HEK293 (cell line): ENCODE measurements around the gene LINGO1.
A peak's percentile ranks its signal among the peaks of the same experiment; 100 is the strongest.

ENCODE experiments used
- CTCF ChIA-PET: fragments of 350-600 bp; formaldehyde crosslinking; extraction: SDS; loops from one replicate; lab custom pipeline; 2021; ENCODE audit warnings: antibody characterized with exemption; lab: Yijun Ruan, JAX
- POLR2A ChIA-PET: fragments of 300-600 bp; formaldehyde crosslinking; extraction: SDS; loops from one replicate; lab custom pipeline; 2020; ENCODE audit warnings: antibody characterized with exemption, inconsistent platforms; lab: Yijun Ruan, JAX
- H3K27ac ChIP-seq: fragments of 200-500 bp; sonication (Bioruptor generic); 2 replicates; pipeline ENCODE4 v1.5.1; 2014; ENCODE audit warnings: low read depth, low read length, control low read depth, inconsistent platforms; ENCODE audit errors: extremely low read depth
- H3K36me3 ChIP-seq, 2 experiments: fragments of 200-500 bp in 1 of 2; sonication (Bioruptor generic) in 1 of 2; 1 replicate in 1 of 2; 2 replicates in 1 of 2; pipeline ENCODE4 v1.5.1; 2014 to 2017; ENCODE audit warnings: inconsistent platforms in 2 of 2, low read length in 2 of 2; ENCODE audit not compliant: control insufficient read depth in 2 of 2, insufficient read depth in 1 of 2
- H3K4me1 ChIP-seq: fragments of 200-500 bp; sonication (Bioruptor generic); 2 replicates; pipeline ENCODE4 v1.5.1; 2014; ENCODE audit warnings: mild to moderate bottlenecking, low read length, inconsistent platforms; ENCODE audit not compliant: control insufficient read depth, insufficient read depth
- H3K4me3 ChIP-seq: 2 replicates; pipeline ENCODE4 v1.5.1; 2011; ENCODE audit warnings: low read depth, mild to moderate bottlenecking, control low read depth, low read length, moderate library complexity
- H3K9me3 ChIP-seq: fragments of 200-500 bp; sonication (Bioruptor generic); 2 replicates; pipeline ENCODE4 v1.5.1; 2014; ENCODE audit warnings: low read depth, low read length, inconsistent platforms; ENCODE audit not compliant: control insufficient read depth, insufficient read depth
- KLF7 ChIP-seq: fragments of 450-650 bp; formaldehyde crosslinking; IDR thresholded peaks from 2 replicates; pipeline ENCODE4 v1.5.1; 2016; ENCODE audit warnings: missing biosample characterization, missing genetic modification characterization, borderline replicate concordance
- MYNN ChIP-seq: fragments of 450-650 bp; formaldehyde crosslinking; IDR thresholded peaks from 2 replicates; pipeline ENCODE4 v1.5.1; 2016; ENCODE audit warnings: missing biosample characterization, missing genetic modification characterization, borderline replicate concordance
- PBX3 ChIP-seq: sonication (generic); formaldehyde crosslinking; IDR thresholded peaks from 2 replicates; pipeline ENCODE4 v1.8.1; 2022; ENCODE audit warnings: mild to moderate bottlenecking, moderate library complexity, missing genetic modification reagents
- PRDM6 ChIP-seq: fragments of 450-650 bp; formaldehyde crosslinking; IDR thresholded peaks from 2 replicates; pipeline ENCODE4 v1.5.1; 2017; ENCODE audit warnings: missing biosample characterization, missing genetic modification characterization
- RBAK ChIP-seq: fragments of 450-650 bp; formaldehyde crosslinking; IDR thresholded peaks from 2 replicates; pipeline ENCODE4 v1.5.1; 2016; ENCODE audit warnings: missing biosample characterization, missing genetic modification characterization
- SP7 ChIP-seq: fragments of 450-650 bp; formaldehyde crosslinking; IDR thresholded peaks from 2 replicates; pipeline ENCODE4 v1.5.1; 2016; ENCODE audit warnings: missing biosample characterization, missing genetic modification characterization
- ZIC2 ChIP-seq: fragments of 450-650 bp; formaldehyde crosslinking; IDR thresholded peaks from 2 replicates; pipeline ENCODE4 v1.5.1; 2016; ENCODE audit warnings: missing biosample characterization, missing genetic modification characterization
- ZNF10 ChIP-seq: fragments of 450-650 bp; formaldehyde crosslinking; IDR thresholded peaks from 2 replicates; pipeline ENCODE4 v1.5.1; 2017; ENCODE audit warnings: missing biosample characterization, missing genetic modification characterization
- ZNF138 ChIP-seq: fragments of 450-650 bp; formaldehyde crosslinking; IDR thresholded peaks from 2 replicates; pipeline ENCODE4 v1.5.1; 2016; ENCODE audit warnings: missing biosample characterization, missing genetic modification characterization, borderline replicate concordance
- ZNF221 ChIP-seq: fragments of 450-650 bp; formaldehyde crosslinking; IDR thresholded peaks from 2 replicates; pipeline ENCODE4 v1.5.1; 2017; ENCODE audit warnings: missing biosample characterization, missing genetic modification characterization, borderline replicate concordance
- ZNF350 ChIP-seq: fragments of 450-650 bp; formaldehyde crosslinking; IDR thresholded peaks from 2 replicates; pipeline ENCODE4 v1.5.0; 2017; ENCODE audit warnings: missing biosample characterization, mild to moderate bottlenecking, missing genetic modification characterization
- ZNF449 ChIP-seq: fragments of 450-650 bp; formaldehyde crosslinking; IDR thresholded peaks from 2 replicates; pipeline ENCODE4 v1.5.1; 2017; ENCODE audit warnings: missing biosample characterization, mild to moderate bottlenecking, missing genetic modification characterization, moderate library complexity
- ZNF513 ChIP-seq: fragments of 450-650 bp; IDR thresholded peaks from 2 replicates; pipeline ENCODE4 v1.5.1; 2018; ENCODE audit warnings: missing biosample characterization, missing genetic modification characterization
- ZNF558 ChIP-seq: fragments of 450-650 bp; formaldehyde crosslinking; IDR thresholded peaks from 2 replicates; pipeline ENCODE4 v1.5.1; 2016; ENCODE audit warnings: missing biosample characterization, missing genetic modification characterization
- ZNF654 ChIP-seq: fragments of 450-650 bp; formaldehyde crosslinking; IDR thresholded peaks from 2 replicates; pipeline ENCODE4 v1.5.1; 2016; ENCODE audit warnings: low read depth, missing biosample characterization, missing genetic modification characterization
- ZNF707 ChIP-seq: fragments of 450-650 bp; formaldehyde crosslinking; IDR thresholded peaks from 2 replicates; pipeline ENCODE4 v1.5.1; 2016; ENCODE audit warnings: missing biosample characterization, missing genetic modification characterization
- ZNF792 ChIP-seq: fragments of 450-650 bp; formaldehyde crosslinking; IDR thresholded peaks from 2 replicates; pipeline ENCODE4 v1.5.1; 2016; ENCODE audit warnings: missing biosample characterization, missing genetic modification characterization
- ZSCAN23 ChIP-seq: fragments of 450-650 bp; formaldehyde crosslinking; IDR thresholded peaks from 2 replicates; pipeline ENCODE4 v1.5.1; 2016; ENCODE audit warnings: missing biosample characterization, missing genetic modification characterization
- ZSCAN4 ChIP-seq: fragments of 450-650 bp; formaldehyde crosslinking; IDR thresholded peaks from 2 replicates; pipeline ENCODE4 v1.5.1; 2017; ENCODE audit warnings: missing biosample characterization, missing genetic modification characterization

The LINGO1 gene

GRCh38 chr15:77646104-77646694 lies 13.5 kb upstream of the LINGO1 start:
- H3K4me1 ChIP-seq = no peaks in the 10 kb centered on the region
- no peaks in the 10 kb centered on the region for H3K36me3 ChIP-seq
- no peak overlapping the region for H3K4me3 ChIP-seq
- H3K27ac ChIP-seq = no peak overlapping the region
- H3K9me3 ChIP-seq = no peaks in the 10 kb centered on the region
- TF ChIP-seq ZNF221 (tag by site-specific recombination) (no peak), ZIC2 (tag by site-specific recombination) (0 out of 2 replicates have a peak, but pooled peaks have one; percentile 8)
- TF ChIP-seq, all 188 proteins: peak for 1
- ChIA-PET CTCF (interaction anchor here (0.6 to 6.0 kb wide), 10 partner anchors 9 to 704 kb away, joined by 3 to 57 read pairs (median 4); partner anchors contain the start of gene LINGO1), POLR2A (interaction anchor here (0.7 kb wide), 1 partner anchor 9 kb away, joined by 4 read pairs; no protein-coding TSS in a partner anchor)

GRCh38 chr15:77645602-77646001 lies 12.9 kb upstream of the LINGO1 start:
- H3K4me1 ChIP-seq = no peaks in the 10 kb centered on the region
- CTCF ChIA-PET = interaction anchor here (0.6 to 6.0 kb wide), 7 partner anchors 9 to 703 kb away, joined by 3 to 57 read pairs (median 3); partner anchors contain the start of gene LINGO1
- H3K36me3 ChIP-seq = no peaks in the 10 kb centered on the region
- no peak for TF ChIP-seq ZNF513
- no peak for TF ChIP-seq ZNF138 (tag by site-specific recombination)
- TF ChIP-seq ZSCAN23 (tag by site-specific recombination) = no peak
- TF ChIP-seq ZNF654 (tag by site-specific recombination) = no peak
- no peak for TF ChIP-seq ZNF558
- TF ChIP-seq SP7 (tag by site-specific recombination) = no peak
- TF ChIP-seq MYNN = no peak
- TF ChIP-seq ZNF10 (tag by site-specific recombination) = no peak
- no peak for TF ChIP-seq ZNF707 (tag by site-specific recombination)
- no peaks in the 10 kb centered on the region for H3K9me3 ChIP-seq
- POLR2A ChIA-PET = interaction anchor here (0.7 kb wide), 1 partner anchor 9 kb away, joined by 4 read pairs; no protein-coding TSS in a partner anchor
- no peak overlapping the region for H3K27ac ChIP-seq
- no peak overlapping the region for H3K4me3 ChIP-seq

GRCh38 chr15:77644543-77645247 lies 12.0 kb upstream of the LINGO1 start:
- H3K9me3 ChIP-seq = no peaks in the 10 kb centered on the region
- TF ChIP-seq ZNF792 (tag by site-specific recombination) (no peak), ZIC2 (tag by site-specific recombination) (peak; percentile 35; the same call in 1 of the 2 replicates)
- TF ChIP-seq, all 188 proteins: peak for 1
- Histone ChIP-seq H3K4me3 (no peak overlapping the region), H3K27ac (no peak overlapping the region), H3K36me3 (no peaks in the 10 kb centered on the region), H3K4me1 (no peaks in the 10 kb centered on the region)
- CTCF ChIA-PET = interaction anchor here (1.2 to 6.0 kb wide), 5 partner anchors 8 to 17 kb away, joined by 3 to 57 read pairs (median 12); partner anchors contain the start of gene LINGO1
- POLR2A ChIA-PET = no interaction called here

GRCh38 chr15:77643764-77644163 lies 11.1 kb upstream of the LINGO1 start:
- no peak overlapping the region for H3K27ac ChIP-seq
- H3K9me3 ChIP-seq = no peaks in the 10 kb centered on the region
- CTCF ChIA-PET = interaction anchor here (0.7 to 6.0 kb wide), 6 partner anchors 9 to 141 kb away, joined by 3 to 57 read pairs (median 8); partner anchors contain the start of gene LINGO1
- H3K4me3 ChIP-seq = no peak overlapping the region
- POLR2A ChIA-PET = no interaction called here
- H3K36me3 ChIP-seq = no peaks in the 10 kb centered on the region
- H3K4me1 ChIP-seq = no peaks in the 10 kb centered on the region
- no peak for TF ChIP-seq ZNF449 (tag by site-specific recombination)
- TF ChIP-seq KLF7 = no peak
- no peak for TF ChIP-seq ZNF350 (tag by site-specific recombination)
- TF ChIP-seq PBX3 (CRISPR knock-in tag) = no peak
- no peak for TF ChIP-seq RBAK (tag by site-specific recombination)
- no peak for TF ChIP-seq ZSCAN4 (tag by site-specific recombination)
- TF ChIP-seq PRDM6 (tag by site-specific recombination) = no peak
